ENCODE results near the gene PRRC2C. TPM values are rescaled to one million over a fixed set of nuclear protein-coding genes. Genes with fewer than 3 reads are reported as not detected.

Gene PRRC2C
- total and polyA plus RNA-seq, 2 of the 4 experiments (the other 2 are of a cell fraction) = 54.0 to 58.3 TPM

GRCh38 chr1:171596705-171597104, 111.4 kb downstream of the PRRC2C start:
- Histone ChIP-seq H2BK120ac (ENCODE audit: low read depth, low read length) (no peak overlapping the region), H3K23ac (ENCODE audit: low read depth, low read length) (no peak overlapping the region), H2AFZ (replicated peaks; ENCODE audit: low read length, poor library complexity) (no peak overlapping the region), H3K56ac (ENCODE audit: extremely low read depth, insufficient read depth, low read length) (no peak overlapping the region), H3K9me1 (ENCODE audit: insufficient read depth, low read length) (no peaks in the 10 kb centered on the region; the same call in 1 of the 2 replicates), H3K4me2 (ENCODE audit: low read depth, low read length) (no peak overlapping the region), H3K79me1 (ENCODE audit: low read depth in 1 of 2, low read length in 2 of 2) (peaks cover 0 to 7% of the 10 kb centered on the region in 2 experiments; a peak in 2 of 4 replicates), H3K4me1 (ENCODE audit: control insufficient read depth, insufficient read depth, low read length) (peaks cover 3% of the 10 kb centered on the region), H3K9me3 (ENCODE audit: control insufficient read depth, insufficient read depth, low read length) (no peaks in the 10 kb centered on the region), H3K27me3 (ENCODE audit: control insufficient read depth, insufficient read depth, low read length) (no peaks in the 10 kb centered on the region), H3K36me3 (ENCODE audit: control insufficient read depth, insufficient read depth, low read length) (peaks cover 12% of the 10 kb centered on the region), H3K4ac (ENCODE audit: low read depth, low read length) (no peak overlapping the region), H2BK5ac (ENCODE audit: low read depth, low read length, poor library complexity, severe bottlenecking) (no peak overlapping the region), H3K14ac (replicated peaks; ENCODE audit: low read depth, low read length) (no peak overlapping the region), H4K5ac (ENCODE audit: low read depth, low read length) (no peak overlapping the region), H2BK20ac (ENCODE audit: low read depth, low read length) (no peak overlapping the region), H3K18ac (ENCODE audit: low read depth, low read length) (no peak overlapping the region), H4K91ac (ENCODE audit: insufficient read depth, low read depth, low read length) (no peak overlapping the region), H3K27ac (ENCODE audit: insufficient read depth, low read length) (no peak overlapping the region), H2BK15ac (ENCODE audit: low read depth, low read length) (no peak overlapping the region), H3K4me3 (ENCODE audit: insufficient read depth, low read depth, low read length) (no peak overlapping the region), H2AK5ac (ENCODE audit: low read depth, low read length) (no peak overlapping the region), H4K8ac (ENCODE audit: low read depth in 2 of 2, low read length in 2 of 2) (no peak overlapping the region), H2AK9ac (replicated peaks; ENCODE audit: low read depth, low read length, poor library complexity) (no peak overlapping the region), H3K9ac (ENCODE audit: low read depth, low read length) (no peak overlapping the region), H4K20me1 (ENCODE audit: insufficient read depth, low read length) (no peaks in the 10 kb centered on the region)
- ATAC-seq (ENCODE audit: low read depth) (no peak), DNase-seq (no peak)
- POLR2A ChIA-PET (ENCODE audit: unreplicated experiment) = no interaction called here
- intact Hi-C loops (cut with micrococcal nuclease) (no loop called here), in situ Hi-C loops (cut with MboI; ENCODE audit: low sequenced_read_pairs) (no loop called here), dilution Hi-C loops (cut with HindIII; ENCODE audit: low sequenced_read_pairs, unreplicated experiment) (no loop called here)
- WGBS, 2 experiments (ENCODE audit: extremely low coverage in 2 of 2, insufficient read length in 1 of 2) = no CpG with 5 or more reads among the region's 2 CpGs
- TF ChIP-seq FOS (IDR thresholded peaks at IDR 0.05; ENCODE audit: low read depth, low read length) = no peak
- no peak for TF ChIP-seq BHLHE40 (IDR thresholded peaks at IDR 0.05; ENCODE audit: low read depth, low read length)
- no TSS peak for BruUV-seq (replicated peaks)
- CTCF ChIA-PET = interaction anchor here (1.0 kb wide), 1 partner anchor 23 kb away, joined by 3 read pairs; no protein-coding TSS in a partner anchor

All from IMR-90 (cell line).